ENCODE measurements around the gene EGFL7. TPM values are rescaled to one million over a fixed set of nuclear protein-coding genes. Genes with fewer than 3 reads are reported as not detected.

The EGFL7 gene
- total and polyA plus RNA-seq, 4 donors, result 32.1 to 39.7 (median 36.5) TPM

- Histone ChIP-seq H3K27me3 (ENCODE audit: control insufficient read depth in 4 of 4, insufficient read depth in 4 of 4, low read length in 3 of 4) (no peaks in the 10 kb centered on the region), H3K4me3 (ENCODE audit: low read depth in 1 of 3, low read length in 3 of 3) (no peak overlapping the region), H3K9me3 (ENCODE audit: control insufficient read depth in 4 of 4, low read length in 3 of 4) (no peaks in the 10 kb centered on the region), H3K9ac (ENCODE audit: low read depth in 1 of 2, low read length in 2 of 2) (no peak overlapping the region), H3K36me3 (ENCODE audit: control insufficient read depth in 4 of 4, insufficient read depth in 3 of 4, low read depth in 1 of 4, low read length in 3 of 4) (no peaks in the 10 kb centered on the region), H3K4me1 (ENCODE audit: control insufficient read depth in 4 of 4, insufficient read depth in 4 of 4, low read length in 3 of 4) (peaks cover 35 to 83% (median 66%) of the 10 kb centered on the region in 4 donors), H3K27ac (ENCODE audit: low read depth in 1 of 2, low read length in 2 of 2) (no peak overlapping the region)
- WGBS, result 92% methylated on average over 46 of the region's 46 CpGs
- TF ChIP-seq JUND (IDR thresholded peaks at IDR 0.05) (no peak), RAD21 (IDR thresholded peaks at IDR 0.05) (no peak), EGR1 (IDR thresholded peaks at IDR 0.05; ENCODE audit: low read depth in 2 of 2) (no peak), HNF4G (IDR thresholded peaks at IDR 0.05) (no peak), MAX (IDR thresholded peaks at IDR 0.05) (no peak), GABPA (IDR thresholded peaks at IDR 0.05 in 1 of 2, conservative IDR thresholded peaks at IDR 0.05 in 1 of 2) (no peak), YY1 (IDR thresholded peaks at IDR 0.05) (no peak), SP1 (IDR thresholded peaks at IDR 0.05) (no peak), ZBTB33 (IDR thresholded peaks at IDR 0.05) (no peak), REST (IDR thresholded peaks at IDR 0.05) (no peak), TAF1 (conservative IDR thresholded peaks at IDR 0.05) (no peak), RXRA (IDR thresholded peaks at IDR 0.05) (no peak), CTCF (IDR thresholded peaks at IDR 0.05; ENCODE audit: low read depth, low read length, missing input control) (no peak), FOXA2 (IDR thresholded peaks at IDR 0.05) (no peak), FOXA1 (IDR thresholded peaks at IDR 0.05) (no peak), HNF4A (conservative IDR thresholded peaks at IDR 0.05) (no peak), ATF3 (IDR thresholded peaks at IDR 0.05) (no peak), NR2F2 (IDR thresholded peaks at IDR 0.05) (no peak)
- no peak for DNase-seq (ENCODE audit: low spot score)
Observed at GRCh38 chr9:136692185-136693134, 29.7 kb downstream of the EGFL7 start.
